NB4 (cell line): ENCODE measurements around the gene NT5C.

ENCODE experiments used
- DNase-seq: peaks from one replicate; pipeline ENCODE4 v3.0.0; 2010; ENCODE audit warnings: low read depth
- H3K4me3 ChIP-seq: one replicate; pipeline ENCODE4 v1.5.1; 2011; ENCODE audit warnings: mild to moderate bottlenecking, low read depth, low read length, moderate library complexity
- MYC ChIP-seq: IDR thresholded peaks from 2 replicates; pipeline ENCODE4 v1.6.1; 2011; ENCODE audit warnings: low read depth, low read length
- POLR2A ChIP-seq: IDR thresholded peaks from 2 replicates; pipeline ENCODE4 v1.6.1; 2011; ENCODE audit warnings: mild to moderate bottlenecking; ENCODE audit not compliant: insufficient read length; ENCODE audit errors: extremely low read depth
- TF ChIP-seq, protein P1 (sequence below): IDR thresholded peaks from 2 replicates; pipeline ENCODE4 v1.6.1; 2011; ENCODE audit warnings: low read depth, low read length
- TF ChIP-seq, protein P2 (sequence below): IDR thresholded peaks from one replicate; pipeline ENCODE4 v1.5.1; 2012; ENCODE audit warnings: low read depth, low read length

Gene NT5C

DNA sequence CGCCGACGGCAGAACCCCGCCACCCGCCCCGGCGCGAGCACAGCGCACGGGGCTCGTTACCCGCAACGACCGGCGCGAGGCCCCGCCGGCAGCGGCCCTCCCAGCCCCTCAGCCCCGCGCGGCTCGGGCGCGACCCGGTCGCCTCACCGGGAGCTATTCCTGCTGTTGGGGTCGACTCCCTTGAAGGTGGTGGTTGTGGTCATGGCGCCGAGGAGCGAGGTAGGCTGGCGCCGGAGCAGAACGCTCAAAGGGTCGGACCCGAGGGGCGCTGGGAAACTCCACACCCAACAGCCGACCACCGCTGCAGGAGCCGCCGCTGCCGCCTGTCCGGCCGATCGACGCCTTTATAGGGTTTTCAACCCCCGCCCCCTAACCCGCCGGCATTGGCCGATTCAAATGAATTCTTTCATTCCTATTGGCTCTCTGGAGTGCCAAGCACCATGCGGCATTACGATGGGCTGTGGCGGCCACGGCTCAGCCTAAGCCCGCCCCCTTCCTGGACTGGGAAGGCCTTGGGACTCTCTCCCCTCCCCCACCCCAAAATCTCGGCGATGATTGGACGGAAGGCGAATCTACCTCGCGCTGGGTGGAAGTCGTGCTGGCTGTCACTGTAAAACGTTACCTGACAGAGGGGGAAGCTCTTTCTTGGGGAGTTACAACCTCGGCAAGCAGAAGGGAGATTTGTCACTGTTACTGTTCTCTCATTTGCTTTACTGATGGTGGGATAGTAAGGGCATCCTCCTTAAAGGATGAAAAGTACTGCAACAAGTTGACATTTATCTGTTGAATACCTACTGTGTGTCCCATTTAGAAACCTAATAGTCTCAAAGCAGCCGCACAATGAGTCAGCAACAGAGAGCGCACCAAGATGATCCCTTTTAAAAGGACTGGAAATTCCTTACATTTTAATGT, 22.9 kb upstream of the NT5C start, which contains the start of gene JPT1:
Gene JPT1 (minus strand): TSS at position 318 of the 912 bp plus-strand sequence. CDS start 115 bp downstream, at position 203.
- TF ChIP-seq MYC (no peak; the same call in none of the 2 replicates), POLR2A (peak; percentile 99)
- TF ChIP-seq, protein P1, sequence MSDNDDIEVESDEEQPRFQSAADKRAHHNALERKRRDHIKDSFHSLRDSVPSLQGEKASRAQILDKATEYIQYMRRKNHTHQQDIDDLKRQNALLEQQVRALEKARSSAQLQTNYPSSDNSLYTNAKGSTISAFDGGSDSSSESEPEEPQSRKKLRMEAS: peak; percentile 73
- TF ChIP-seq, protein P2, sequence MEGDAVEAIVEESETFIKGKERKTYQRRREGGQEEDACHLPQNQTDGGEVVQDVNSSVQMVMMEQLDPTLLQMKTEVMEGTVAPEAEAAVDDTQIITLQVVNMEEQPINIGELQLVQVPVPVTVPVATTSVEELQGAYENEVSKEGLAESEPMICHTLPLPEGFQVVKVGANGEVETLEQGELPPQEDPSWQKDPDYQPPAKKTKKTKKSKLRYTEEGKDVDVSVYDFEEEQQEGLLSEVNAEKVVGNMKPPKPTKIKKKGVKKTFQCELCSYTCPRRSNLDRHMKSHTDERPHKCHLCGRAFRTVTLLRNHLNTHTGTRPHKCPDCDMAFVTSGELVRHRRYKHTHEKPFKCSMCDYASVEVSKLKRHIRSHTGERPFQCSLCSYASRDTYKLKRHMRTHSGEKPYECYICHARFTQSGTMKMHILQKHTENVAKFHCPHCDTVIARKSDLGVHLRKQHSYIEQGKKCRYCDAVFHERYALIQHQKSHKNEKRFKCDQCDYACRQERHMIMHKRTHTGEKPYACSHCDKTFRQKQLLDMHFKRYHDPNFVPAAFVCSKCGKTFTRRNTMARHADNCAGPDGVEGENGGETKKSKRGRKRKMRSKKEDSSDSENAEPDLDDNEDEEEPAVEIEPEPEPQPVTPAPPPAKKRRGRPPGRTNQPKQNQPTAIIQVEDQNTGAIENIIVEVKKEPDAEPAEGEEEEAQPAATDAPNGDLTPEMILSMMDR: no peak
- peak; percentile 99 for DNase-seq
- H3K4me3 ChIP-seq: peak within 1 kb of the TSS; percentile 71

DNA sequence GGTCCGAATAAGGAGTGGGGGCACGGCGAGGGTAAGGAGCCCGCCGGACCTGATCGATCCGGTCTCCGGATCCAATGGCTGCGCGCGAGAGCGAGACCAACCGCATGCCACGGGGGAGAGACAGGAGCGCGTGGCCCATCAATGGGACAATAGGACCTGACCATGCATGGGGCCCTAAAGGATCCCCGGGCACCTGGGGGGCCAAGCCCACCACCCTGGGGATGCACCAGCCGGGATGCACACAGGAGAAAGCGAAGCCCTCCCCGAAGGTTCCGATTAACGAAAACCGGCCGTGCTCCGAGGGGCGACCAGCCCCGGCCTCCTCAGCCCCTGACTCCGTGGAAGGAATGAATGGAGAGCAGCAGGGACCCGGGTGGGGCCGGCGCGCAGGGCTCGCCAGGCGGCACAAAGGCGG, 22.2 kb upstream of the NT5C start:
- TF ChIP-seq, protein P2: no peak
- peak; percentile 80 for TF ChIP-seq MYC

DNA sequence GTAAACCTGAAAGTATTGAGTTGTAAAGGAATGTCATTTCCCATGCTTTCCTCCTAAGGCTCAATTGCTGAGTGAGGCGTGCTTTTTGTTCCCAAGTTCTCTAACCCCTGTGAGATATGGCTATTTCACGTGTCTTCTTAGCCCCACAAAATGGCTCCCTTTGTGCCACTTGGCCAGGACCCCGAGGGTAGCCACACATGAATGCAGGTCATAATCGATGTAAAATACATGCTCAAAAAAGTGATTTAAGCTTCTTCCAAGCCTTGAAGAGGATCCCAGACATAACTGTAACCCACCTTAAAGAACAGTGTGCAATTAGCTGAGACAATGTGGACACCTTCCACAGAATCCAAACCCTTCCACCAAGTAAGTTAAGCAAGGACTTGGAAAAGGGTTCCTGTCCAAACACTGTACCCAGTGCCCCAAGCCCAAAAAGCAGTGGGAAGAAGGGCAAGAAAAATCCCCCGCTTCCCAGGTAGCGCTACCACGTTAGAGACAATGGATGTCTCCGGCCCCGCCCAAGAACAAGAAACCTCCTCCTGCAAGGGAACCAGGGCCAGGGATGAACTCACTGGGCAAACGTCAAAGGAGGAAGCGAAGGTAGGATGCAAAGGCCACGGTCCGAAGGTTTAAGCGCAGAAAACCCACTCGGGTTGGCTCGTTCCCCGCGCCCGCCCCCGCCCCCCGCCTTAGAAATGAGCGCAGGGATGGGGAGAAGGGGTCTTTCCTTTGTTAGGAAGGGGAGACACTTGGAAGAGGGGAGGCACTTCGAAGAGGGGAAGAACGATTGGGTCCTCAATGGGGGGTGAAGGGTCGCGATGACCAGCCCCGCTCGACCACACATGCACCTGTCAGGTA, 21.6 kb upstream of the NT5C start:
- peak; percentile 63 for DNase-seq
- no peak for TF ChIP-seq MYC
- TF ChIP-seq, protein P1: peak; percentile 20; the same call in 1 of the 2 replicates
- H3K4me3 ChIP-seq: peak overlapping the region; percentile 71

More for the DNA sequence above, 22.2 kb upstream of the NT5C start:
- DNase-seq: no peak
- H3K4me3 ChIP-seq: peak overlapping the region; percentile 71

DNA sequence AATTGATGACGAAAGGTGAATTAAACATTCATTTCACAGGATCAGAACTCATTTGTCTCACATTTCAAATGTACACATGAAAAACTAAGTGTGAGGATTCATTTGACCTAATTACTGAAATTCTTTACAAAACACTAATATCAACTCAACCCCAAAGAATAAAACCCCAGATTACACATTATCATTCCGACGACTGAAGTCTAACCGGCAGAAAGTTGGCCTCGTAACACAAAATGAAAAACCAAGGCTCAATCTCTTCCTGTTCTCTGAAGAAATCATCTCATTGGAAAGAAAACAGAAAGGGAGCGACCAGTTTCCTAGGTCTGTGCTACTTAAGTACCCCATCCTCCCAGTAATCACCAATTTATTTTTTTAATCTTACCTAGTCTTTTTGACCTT, 21.0 kb upstream of the NT5C start:
- TF ChIP-seq, protein P1: no peak
- TF ChIP-seq POLR2A: no peak
- TF ChIP-seq MYC: no peak
- TF ChIP-seq, protein P2: no peak
- no peak for DNase-seq
- H3K4me3 ChIP-seq: peak overlapping the region; percentile 71

DNA sequence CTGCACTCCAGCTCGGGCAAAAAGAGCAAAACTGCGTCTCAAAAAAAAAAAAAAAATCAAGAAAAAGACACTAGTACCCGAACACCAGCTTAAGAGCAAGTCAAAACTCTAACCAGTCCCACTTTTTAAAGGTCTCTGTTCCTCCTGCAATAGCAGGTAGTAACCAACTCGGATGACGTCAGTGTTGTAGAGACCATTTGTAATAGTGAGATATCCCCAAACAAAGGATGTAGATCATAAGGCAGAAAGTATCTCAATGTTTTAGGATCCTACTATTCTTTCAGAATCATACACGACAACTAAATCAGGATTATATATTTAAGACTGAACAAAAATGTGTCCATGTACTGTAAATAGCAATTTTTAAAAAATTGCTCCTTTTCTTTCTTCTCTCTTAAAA, 20.4 kb upstream of the NT5C start:
- no peak overlapping the region for H3K4me3 ChIP-seq
- DNase-seq: no peak
- TF ChIP-seq MYC: no peak
- TF ChIP-seq POLR2A: no peak
- TF ChIP-seq, protein P1: no peak
- TF ChIP-seq, protein P2: no peak
